GM12878 (cell line): Measurements from ENCODE around the gene ZNF644. TPM values are rescaled to one million over a fixed set of nuclear protein-coding genes. Genes with fewer than 3 reads are reported as not detected.

Source experiments
- ATAC-seq: fragments of 200-7000 bp; cut with Tn5 transposase; 3 replicates; pipeline ENCODE4 v1.9.1; 2020; ENCODE audit warnings: mild to moderate bottlenecking, moderate library complexity
- BruUV-seq: library from RNA; stranded (reverse); fragments of 400-500 nt; replicated peaks from 2 replicates; lab custom pipeline; 2021; lab: Mats Ljungman, UMichigan
- CTCF ChIA-PET: fragments of 300-600 bp; sonication (Branson Sonifier 250); formaldehyde crosslinking; extraction: SDS; loops from one replicate; lab custom pipeline; 2021; ENCODE audit warnings: inconsistent platforms; lab: Yijun Ruan, JAX
- POLR2A ChIA-PET: fragments of 350-600 bp; formaldehyde crosslinking; extraction: SDS; loops from one replicate; lab custom pipeline; 2021; ENCODE audit warnings: inconsistent platforms; lab: Charles Lee
- RAD21 ChIA-PET: fragments of 300-600 bp; sonication (Branson Sonifier 250); formaldehyde crosslinking; loops from one replicate; lab custom pipeline; 2023; ENCODE audit warnings: antibody characterized with exemption; ENCODE audit not compliant: unreplicated experiment; lab: Charles Lee
- SMC1A ChIA-PET: fragments of 300-600 bp; sonication (Branson Sonifier 250); formaldehyde crosslinking; loops from one replicate; lab custom pipeline; 2023; ENCODE audit not compliant: unreplicated experiment, uncharacterized antibody; lab: Charles Lee
- DNase-seq: peaks from one replicate; pipeline ENCODE4 v3.0.0-alpha.2; 2011; ENCODE audit warnings: low read depth, low spot score
- FAIRE-seq: peaks from 3 replicates; lab custom pipeline; 2011; peaks lifted over from hg19 to GRCh38; lab: Jason Lieb, UNC
- H2AFZ ChIP-seq: 2 replicates; pipeline ENCODE4 v1.6.0; 2011; ENCODE audit warnings: low read depth, low read length, control low read depth; ENCODE audit not compliant: control insufficient read depth
- H3K27ac ChIP-seq: 2 replicates; pipeline ENCODE4 v1.5.1; 2011; ENCODE audit warnings: control low read depth; ENCODE audit not compliant: control insufficient read depth, insufficient read depth
- H3K27me3 ChIP-seq, 2 experiments: replicated peaks in 1 of 2; 2 replicates each; pipeline versions ENCODE4 v1.6.0 to v1.6.1; 2011; ENCODE audit warnings: low read length in 1 of 2; ENCODE audit not compliant: control insufficient read depth in 2 of 2, insufficient read depth in 2 of 2
- H3K36me3 ChIP-seq, 2 experiments: 2 replicates each; pipeline ENCODE4 v1.5.1; 2011; ENCODE audit warnings: low read length in 1 of 2; ENCODE audit not compliant: control insufficient read depth in 2 of 2, insufficient read depth in 2 of 2
- H3K4me1 ChIP-seq: 2 replicates; pipeline ENCODE4 v1.6.1; 2011; ENCODE audit warnings: mild to moderate bottlenecking, low read length, moderate library complexity, mixed read lengths; ENCODE audit not compliant: control insufficient read depth, insufficient read depth
- H3K4me2 ChIP-seq: 2 replicates; pipeline ENCODE4 v1.6.0; 2011; ENCODE audit warnings: control low read depth; ENCODE audit not compliant: control insufficient read depth, insufficient read depth
- H3K4me3 ChIP-seq: fragments of 200-600 bp; sonication (generic); 2 replicates; pipeline ENCODE4 v1.5.1; 2016
- H3K79me2 ChIP-seq: 2 replicates; pipeline ENCODE4 v1.6.0; 2011; ENCODE audit warnings: low read length; ENCODE audit not compliant: control insufficient read depth, insufficient read depth
- H3K9ac ChIP-seq: 2 replicates; pipeline ENCODE4 v1.8.0; 2011; ENCODE audit warnings: low read length, control low read depth, mixed read lengths; ENCODE audit not compliant: control insufficient read depth, insufficient read depth
- H3K9me3 ChIP-seq: replicated peaks from 3 replicates; pipeline ENCODE4 v1.5.1; 2011; ENCODE audit warnings: mild to moderate bottlenecking, low read length; ENCODE audit not compliant: control insufficient read depth, insufficient read depth
- H4K20me1 ChIP-seq: 2 replicates; pipeline ENCODE4 v1.6.0; 2011; ENCODE audit not compliant: control insufficient read depth, insufficient read depth
- CEBPB ChIP-seq, 2 experiments: fragments of 150-350 bp in 1 of 2; IDR thresholded peaks; 2 replicates each; pipeline ENCODE4 v1.6.1; 2012 to 2014; ENCODE audit warnings: low read depth in 2 of 2, low read length in 2 of 2, borderline replicate concordance in 1 of 2, inconsistent platforms in 1 of 2
- E4F1 ChIP-seq: fragments of 450-650 bp; IDR thresholded peaks from 2 replicates; pipeline ENCODE4 v1.6.1; 2018; ENCODE audit warnings: borderline replicate concordance, mild to moderate bottlenecking; ENCODE audit not compliant: partially characterized antibody
- FOXM1 ChIP-seq: IDR thresholded peaks from 2 replicates; pipeline ENCODE4 v1.6.1; 2012; ENCODE audit warnings: low read depth, mild to moderate bottlenecking, inconsistent platforms, low read length, moderate library complexity
- MYC ChIP-seq: IDR thresholded peaks from 2 replicates; pipeline ENCODE4 v1.6.1; 2011; ENCODE audit warnings: mild to moderate bottlenecking, low read length, moderate library complexity, inconsistent platforms; ENCODE audit not compliant: insufficient read depth, insufficient replicate concordance, insufficient read length, severe bottlenecking
- SKIL ChIP-seq: fragments of 450-650 bp; IDR thresholded peaks from 2 replicates; pipeline ENCODE4 v1.6.1; 2017; ENCODE audit warnings: mild to moderate bottlenecking, low read depth, inconsistent platforms; ENCODE audit not compliant: poor library complexity, severe bottlenecking
- SMAD5 ChIP-seq: IDR thresholded peaks from 2 replicates; pipeline ENCODE4 v1.6.1; 2016; ENCODE audit warnings: antibody characterized with exemption, low read depth
- TAF1 ChIP-seq: IDR thresholded peaks from 2 replicates; pipeline ENCODE4 v1.6.1; 2011; ENCODE audit warnings: mild to moderate bottlenecking, low read depth, low read length, borderline replicate concordance
- WGBS: methylation state at CpG from one replicate; pipeline ENCODE4 v1.1.6; 2016; ENCODE audit warnings: low lambda C conversion rate; ENCODE audit not compliant: insufficient replicate concordance, insufficient coverage; ENCODE audit errors: missing lambda C conversion rate; 5-methylcytosine and 5-hydroxymethylcytosine counted together
- in situ Hi-C: fragments of 300-500 bp; cut with MboI; formaldehyde crosslinking; loops from 9 replicates; pipeline ENCODE4 v1.14.3; 2018; ENCODE audit warnings: mixed read lengths
- intact Hi-C: fragments of 100-400 bp; cut with micrococcal nuclease; formaldehyde crosslinking; loops from one replicate; pipeline ENCODE4 v1.14.2; 2022; ENCODE audit not compliant: unreplicated experiment
- polyA plus RNA-seq, 11 experiments: library from polyadenylated mRNA; depleted of rRNA in 4 of 11; unstranded in 6 of 11; stranded (reverse) in 5 of 11; fragments of >200 nt; fragmentation: Nextera tagmentation in 4 of 11; fragmentation: Illumina TruSeq in 1 of 11; extraction: Ambion mirVana in 4 of 11; extraction: Trizol in 1 of 11; gene quantifications; 1 replicate in 1 of 11; 2 replicates in 10 of 11; pipeline versions ENCODE4 v1.2.1 to v1.2.3, GENCODE V29; 2011 to 2016; ENCODE audit warnings: inconsistent platforms in 2 of 11, missing spikeins in 2 of 11, low read depth in 1 of 11
- total RNA-seq, 4 experiments: library from RNA; depleted of rRNA in 3 of 4; stranded (reverse); fragments of >200 nt in 3 of 4; fragmentation: Illumina TruSeq in 1 of 4; extraction: Trizol in 1 of 4; gene quantifications; 2 replicates each; pipeline versions ENCODE4 v1.2.1 to v1.2.3, GENCODE V29; 2013 to 2021
- TF ChIP-seq, protein P1 (sequence below): fragments of 450-650 bp; IDR thresholded peaks from 2 replicates; pipeline ENCODE4 v1.6.1; 2018; ENCODE audit warnings: mild to moderate bottlenecking, low read depth, moderate library complexity; ENCODE audit not compliant: partially characterized antibody
- TF ChIP-seq, protein P2 (sequence below): IDR thresholded peaks from 2 replicates; pipeline ENCODE4 v1.6.1; 2012; ENCODE audit warnings: low read length, inconsistent platforms
- TF ChIP-seq, protein P3 (sequence below): IDR thresholded peaks from 2 replicates; pipeline ENCODE4 v1.6.1; 2011; ENCODE audit warnings: mild to moderate bottlenecking, low read depth, low read length, moderate library complexity; ENCODE audit not compliant: insufficient replicate concordance

The ZNF644 gene
- total and polyA plus RNA-seq, 10 of the 15 experiments (the other 5 are each of a cell fraction or from before 2014, with no cell fraction given) = 17.7 to 55.3 (median 29.5) TPM

- no peaks in the 10 kb centered on the region; the same call in 1 of the 2 replicates for H4K20me1 ChIP-seq
- H3K36me3 ChIP-seq = peaks cover 0 to 2% of the 10 kb centered on the region in 2 experiments; a peak in 1 of 4 replicates
- POLR2A ChIA-PET = no interaction called here
- TF ChIP-seq E4F1 (no peak), TAF1 (no peak), SKIL (no peak), MYC (no peak), FOXM1 (no peak), SMAD5 (no peak), CEBPB (IDR thresholded peaks at IDR 0.05; ENCODE audit: borderline replicate concordance in 1 of 2, low read depth in 2 of 2, low read length in 2 of 2) (no peak)
- TF ChIP-seq, protein P1, sequence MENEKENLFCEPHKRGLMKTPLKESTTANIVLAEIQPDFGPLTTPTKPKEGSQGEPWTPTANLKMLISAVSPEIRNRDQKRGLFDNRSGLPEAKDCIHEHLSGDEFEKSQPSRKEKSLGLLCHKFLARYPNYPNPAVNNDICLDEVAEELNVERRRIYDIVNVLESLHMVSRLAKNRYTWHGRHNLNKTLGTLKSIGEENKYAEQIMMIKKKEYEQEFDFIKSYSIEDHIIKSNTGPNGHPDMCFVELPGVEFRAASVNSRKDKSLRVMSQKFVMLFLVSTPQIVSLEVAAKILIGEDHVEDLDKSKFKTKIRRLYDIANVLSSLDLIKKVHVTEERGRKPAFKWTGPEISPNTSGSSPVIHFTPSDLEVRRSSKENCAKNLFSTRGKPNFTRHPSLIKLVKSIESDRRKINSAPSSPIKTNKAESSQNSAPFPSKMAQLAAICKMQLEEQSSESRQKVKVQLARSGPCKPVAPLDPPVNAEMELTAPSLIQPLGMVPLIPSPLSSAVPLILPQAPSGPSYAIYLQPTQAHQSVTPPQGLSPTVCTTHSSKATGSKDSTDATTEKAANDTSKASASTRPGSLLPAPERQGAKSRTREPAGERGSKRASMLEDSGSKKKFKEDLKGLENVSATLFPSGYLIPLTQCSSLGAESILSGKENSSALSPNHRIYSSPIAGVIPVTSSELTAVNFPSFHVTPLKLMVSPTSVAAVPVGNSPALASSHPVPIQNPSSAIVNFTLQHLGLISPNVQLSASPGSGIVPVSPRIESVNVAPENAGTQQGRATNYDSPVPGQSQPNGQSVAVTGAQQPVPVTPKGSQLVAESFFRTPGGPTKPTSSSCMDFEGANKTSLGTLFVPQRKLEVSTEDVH = no peak
- TF ChIP-seq, protein P2, sequence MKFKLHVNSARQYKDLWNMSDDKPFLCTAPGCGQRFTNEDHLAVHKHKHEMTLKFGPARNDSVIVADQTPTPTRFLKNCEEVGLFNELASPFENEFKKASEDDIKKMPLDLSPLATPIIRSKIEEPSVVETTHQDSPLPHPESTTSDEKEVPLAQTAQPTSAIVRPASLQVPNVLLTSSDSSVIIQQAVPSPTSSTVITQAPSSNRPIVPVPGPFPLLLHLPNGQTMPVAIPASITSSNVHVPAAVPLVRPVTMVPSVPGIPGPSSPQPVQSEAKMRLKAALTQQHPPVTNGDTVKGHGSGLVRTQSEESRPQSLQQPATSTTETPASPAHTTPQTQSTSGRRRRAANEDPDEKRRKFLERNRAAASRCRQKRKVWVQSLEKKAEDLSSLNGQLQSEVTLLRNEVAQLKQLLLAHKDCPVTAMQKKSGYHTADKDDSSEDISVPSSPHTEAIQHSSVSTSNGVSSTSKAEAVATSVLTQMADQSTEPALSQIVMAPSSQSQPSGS = no peak
- TF ChIP-seq, protein P3, sequence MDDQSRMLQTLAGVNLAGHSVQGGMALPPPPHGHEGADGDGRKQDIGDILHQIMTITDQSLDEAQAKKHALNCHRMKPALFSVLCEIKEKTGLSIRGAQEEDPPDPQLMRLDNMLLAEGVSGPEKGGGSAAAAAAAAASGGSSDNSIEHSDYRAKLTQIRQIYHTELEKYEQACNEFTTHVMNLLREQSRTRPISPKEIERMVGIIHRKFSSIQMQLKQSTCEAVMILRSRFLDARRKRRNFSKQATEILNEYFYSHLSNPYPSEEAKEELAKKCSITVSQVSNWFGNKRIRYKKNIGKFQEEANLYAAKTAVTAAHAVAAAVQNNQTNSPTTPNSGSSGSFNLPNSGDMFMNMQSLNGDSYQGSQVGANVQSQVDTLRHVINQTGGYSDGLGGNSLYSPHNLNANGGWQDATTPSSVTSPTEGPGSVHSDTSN = no peak
Observed at GRCh38 chr1:91006113-91006908, 15.5 kb downstream of the ZNF644 start.

More at GRCh38 chr1:91006113-91006908, 15.5 kb downstream of the ZNF644 start:
- H3K4me2 ChIP-seq = no peak overlapping the region
- H3K9me3 ChIP-seq = peaks cover 10% of the 10 kb centered on the region
- H3K27ac ChIP-seq = no peak overlapping the region
- no peaks in the 10 kb centered on the region for H3K4me1 ChIP-seq
- FAIRE-seq (no peak), ATAC-seq (peak; percentile 41), DNase-seq (no peak)
- WGBS = 100% methylated on average over 2 of the region's 2 CpGs
- intact Hi-C loops (loop anchor here (10.0 kb wide), 1 partner anchor 58 kb away; no protein-coding TSS in a partner anchor), in situ Hi-C loops (no loop called here)
- BruUV-seq = no TSS peak
- no peaks in the 10 kb centered on the region for H3K27me3 ChIP-seq
- RAD21 ChIA-PET = no interaction called here
- no peak overlapping the region for H3K9ac ChIP-seq
- SMC1A ChIA-PET = interaction anchor here (0.9 to 1.3 kb wide), 2 partner anchors 9 to 20 kb away, joined by 3 to 4 read pairs; no protein-coding TSS in a partner anchor
- H3K4me3 ChIP-seq = no peak overlapping the region
- no peak overlapping the region for H2AFZ ChIP-seq
- peaks cover 68% of the 10 kb centered on the region for H3K79me2 ChIP-seq
- CTCF ChIA-PET = interaction anchor here (0.6 to 1.4 kb wide), 2 partner anchors 10 to 151 kb away, joined by 3 to 5 read pairs; no protein-coding TSS in a partner anchor
